HG03442 (cell line): ENCODE data around the gene PIK3C2A.

ENCODE experiments used
- ATAC-seq: cut with Tn5 transposase; IDR thresholded peaks from one replicate; pipeline ENCODE4 v1.9.1; 2021; ENCODE audit warnings: mild to moderate bottlenecking, moderate library complexity; ENCODE audit not compliant: unreplicated experiment

Gene PIK3C2A

GRCh38 chr11:17218403-17218802, 10.6 kb upstream of the PIK3C2A start:
- no peak for ATAC-seq

DNA sequence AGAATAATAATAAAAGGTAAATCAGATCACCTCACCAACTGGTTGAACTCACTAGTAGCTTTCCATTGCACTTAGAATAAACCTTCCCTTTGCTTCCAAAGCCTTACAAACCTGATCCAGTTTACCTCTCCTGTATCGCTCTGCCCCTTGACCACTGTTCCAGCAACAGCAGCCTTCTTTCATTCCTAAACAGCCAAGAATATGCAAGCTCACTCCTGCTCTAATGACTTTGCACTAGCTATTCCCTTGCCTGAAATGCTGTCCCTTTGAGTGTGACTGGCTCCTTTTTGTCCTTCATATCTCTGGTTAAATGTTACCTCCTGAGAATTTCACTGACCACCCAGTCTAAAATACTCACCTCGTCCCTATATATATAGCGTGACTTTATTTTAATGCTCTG, 9.6 kb upstream of the PIK3C2A start:
- ATAC-seq: no peak

- no peak for ATAC-seq
Measured at GRCh38 chr11:17214338-17214737, 6.6 kb upstream of the PIK3C2A start.

- ATAC-seq: no peak
Measured at GRCh38 chr11:17211286-17211685, 3.5 kb upstream of the PIK3C2A start.

GRCh38 chr11:17209939-17210245, 2.1 kb upstream of the PIK3C2A start:
- ATAC-seq: no peak

- peak; percentile 46 for ATAC-seq
Measured at GRCh38 chr11:17208257-17208999, 642 bp upstream of the PIK3C2A start.

DNA sequence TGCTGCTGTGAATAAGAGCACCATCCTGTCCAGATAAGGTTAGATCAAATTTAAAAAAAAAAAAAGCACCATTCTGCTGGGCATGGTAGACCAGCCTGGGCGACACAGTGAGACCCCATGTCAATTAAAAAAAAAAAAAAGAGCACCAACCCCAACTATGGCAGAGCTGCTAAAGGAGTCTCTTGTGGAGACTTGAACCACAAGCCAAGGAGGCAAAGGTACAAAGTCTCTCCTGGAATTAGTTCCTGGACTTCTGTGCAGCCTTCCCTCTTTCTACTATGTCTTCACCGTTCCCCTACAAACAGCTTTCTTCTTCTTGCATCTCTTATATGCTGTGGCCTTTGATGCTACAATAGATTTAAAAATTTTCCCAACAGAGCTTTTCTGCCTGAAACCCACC, 1.3 kb downstream of the PIK3C2A start:
- ATAC-seq: no peak

GRCh38 chr11:17197431-17197898, 10.3 kb downstream of the PIK3C2A start:
- no peak for ATAC-seq

GRCh38 chr11:17188675-17189074, 19.1 kb downstream of the PIK3C2A start:
- no peak for ATAC-seq

DNA sequence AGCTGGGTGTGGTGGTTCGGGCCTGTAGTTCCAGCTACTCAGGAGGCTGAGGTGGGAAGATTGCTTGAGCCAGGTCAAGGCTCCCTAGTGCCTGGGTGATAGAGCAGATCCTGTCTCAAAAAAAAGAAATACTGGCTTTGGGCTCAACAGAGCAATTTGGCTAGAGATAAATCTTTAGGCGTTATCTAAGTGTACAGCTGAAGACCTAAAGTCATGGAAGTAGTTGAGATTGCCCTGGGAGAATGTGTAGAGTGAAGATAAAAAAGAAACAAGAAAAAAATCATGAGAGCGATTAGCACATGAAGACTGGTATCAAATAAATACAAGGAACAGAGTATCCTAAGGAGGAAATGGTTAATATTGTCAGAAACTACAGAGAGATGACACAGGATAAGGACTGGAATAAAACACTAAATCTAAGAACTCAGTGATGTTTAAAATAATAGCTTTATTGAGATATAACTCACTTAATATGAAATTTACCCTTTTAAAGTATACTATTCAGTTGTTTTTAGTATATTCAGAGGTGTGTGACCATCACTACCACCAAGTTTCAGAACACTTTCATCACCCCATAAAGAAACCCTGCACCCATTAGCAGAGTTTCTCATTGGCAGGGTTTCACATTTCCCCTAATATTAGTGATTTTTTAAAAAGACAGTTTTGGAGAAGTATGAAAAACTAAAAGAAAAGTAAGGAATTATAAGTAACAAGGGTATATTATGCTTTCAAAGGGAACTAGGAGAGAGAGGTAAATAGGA, 20.7 kb downstream of the PIK3C2A start:
- ATAC-seq: no peak

DNA sequence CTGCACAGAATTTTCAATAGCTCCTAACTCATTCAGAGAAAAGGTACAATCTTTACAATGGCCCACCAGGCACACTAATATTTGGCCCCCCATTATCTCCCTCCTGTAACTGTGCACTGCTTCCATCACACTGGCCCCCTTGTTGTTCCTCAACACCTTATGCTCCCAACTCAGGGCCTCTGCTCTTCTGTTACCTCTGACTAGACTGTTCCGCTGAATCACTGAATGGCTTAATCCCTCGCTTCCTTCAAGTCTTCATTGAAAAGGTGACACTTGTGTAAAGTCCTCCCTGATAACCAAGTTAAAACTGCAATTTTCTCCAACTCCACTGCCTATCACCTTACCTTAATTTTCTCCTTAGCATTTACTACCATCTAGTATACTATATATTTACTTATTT, 21.8 kb downstream of the PIK3C2A start:
- no peak for ATAC-seq

GRCh38 chr11:17184882-17185587, 22.8 kb downstream of the PIK3C2A start:
- no peak for ATAC-seq

- ATAC-seq: no peak
Measured at GRCh38 chr11:17183836-17184235, 23.9 kb downstream of the PIK3C2A start.

DNA sequence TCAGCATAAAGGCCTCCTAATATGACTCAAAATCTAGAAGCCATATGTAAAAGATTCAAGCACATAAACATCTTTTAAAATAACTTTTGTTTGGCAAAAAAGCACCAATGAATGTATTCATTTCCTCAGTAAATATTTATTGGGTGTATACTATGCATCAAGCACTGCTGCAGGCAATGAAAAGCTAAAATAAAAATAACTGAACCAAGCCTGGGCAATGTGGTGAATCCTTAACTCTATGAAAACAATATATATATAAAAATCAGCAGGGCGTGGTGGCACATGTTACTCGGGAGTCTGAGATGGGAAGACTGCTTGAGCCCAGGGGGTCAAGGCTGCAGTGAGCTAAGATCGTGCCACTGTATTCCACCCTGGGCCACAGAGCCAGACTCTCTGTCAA, 27.8 kb downstream of the PIK3C2A start:
- ATAC-seq: no peak

- ATAC-seq: no peak
Measured at GRCh38 chr11:17173332-17173731, 34.5 kb downstream of the PIK3C2A start.

DNA sequence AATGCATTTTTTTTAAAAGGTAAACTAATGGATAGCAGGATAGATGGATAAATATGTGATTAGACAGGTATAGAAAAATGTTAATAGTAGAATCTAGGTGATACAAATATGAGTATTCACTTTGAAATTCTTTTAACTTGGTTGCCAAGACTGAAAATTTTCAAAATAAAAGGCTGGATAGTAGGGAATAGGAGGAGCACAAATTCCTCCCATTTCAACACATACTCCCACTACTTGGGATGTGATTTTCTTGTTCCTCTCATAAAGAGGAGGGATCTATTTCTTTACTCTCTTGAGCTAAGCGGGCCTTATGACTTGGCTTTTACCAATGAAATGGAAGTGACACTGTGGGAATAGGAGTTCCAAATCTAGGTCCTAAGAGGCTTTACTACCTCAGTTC, 35.9 kb downstream of the PIK3C2A start:
- ATAC-seq: no peak

- no peak for ATAC-seq
Measured at GRCh38 chr11:17171343-17171742, 36.4 kb downstream of the PIK3C2A start.

DNA sequence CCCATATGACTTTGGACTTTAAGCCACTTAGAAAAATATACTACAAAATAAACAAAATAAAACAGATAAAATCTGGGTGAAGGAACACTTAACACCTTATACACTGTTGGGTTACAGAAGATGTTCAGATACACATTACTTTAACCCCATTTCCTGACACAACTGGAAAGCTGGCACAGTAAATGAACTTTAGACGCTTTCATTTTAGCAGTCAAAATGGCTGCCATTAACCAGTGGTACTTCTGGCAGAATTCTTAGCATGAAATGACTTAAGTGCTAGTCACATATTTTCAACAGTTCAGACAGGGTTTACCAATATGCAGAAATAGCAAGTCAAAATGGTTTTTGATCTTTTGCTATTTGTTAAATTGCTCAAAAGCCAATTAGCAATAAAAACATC, 37.9 kb downstream of the PIK3C2A start:
- ATAC-seq: no peak

DNA sequence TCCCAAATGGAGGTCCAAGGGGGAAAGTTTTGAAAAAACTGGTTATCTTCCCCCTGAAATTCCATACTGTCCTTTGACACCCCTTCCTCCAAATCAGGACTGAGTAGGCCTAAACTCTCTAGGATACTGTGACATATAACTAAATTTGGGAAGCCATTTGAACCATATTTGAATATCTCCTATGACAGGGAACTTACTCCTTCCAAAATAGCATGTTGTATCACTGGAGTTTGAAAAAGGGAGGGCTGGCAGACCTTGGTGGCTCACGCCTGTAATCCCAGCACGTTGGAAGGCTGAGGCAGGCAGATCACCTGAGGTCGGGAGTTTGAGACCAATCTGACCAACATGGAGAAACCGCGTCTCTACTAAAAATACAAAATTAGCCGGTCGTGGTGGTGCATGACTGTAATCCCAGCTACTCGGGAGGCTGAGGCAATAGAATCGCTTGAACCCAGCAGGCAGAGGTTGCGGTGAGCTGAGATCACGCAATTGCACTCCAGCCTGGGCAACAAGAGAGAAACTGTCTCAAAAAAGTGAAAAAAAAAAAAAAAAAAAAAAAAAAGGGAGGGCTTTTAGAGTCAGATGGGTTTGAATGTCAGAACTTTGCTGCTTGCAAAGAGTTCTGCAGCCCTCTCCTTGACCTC, 42.4 kb downstream of the PIK3C2A start:
- no peak for ATAC-seq

DNA sequence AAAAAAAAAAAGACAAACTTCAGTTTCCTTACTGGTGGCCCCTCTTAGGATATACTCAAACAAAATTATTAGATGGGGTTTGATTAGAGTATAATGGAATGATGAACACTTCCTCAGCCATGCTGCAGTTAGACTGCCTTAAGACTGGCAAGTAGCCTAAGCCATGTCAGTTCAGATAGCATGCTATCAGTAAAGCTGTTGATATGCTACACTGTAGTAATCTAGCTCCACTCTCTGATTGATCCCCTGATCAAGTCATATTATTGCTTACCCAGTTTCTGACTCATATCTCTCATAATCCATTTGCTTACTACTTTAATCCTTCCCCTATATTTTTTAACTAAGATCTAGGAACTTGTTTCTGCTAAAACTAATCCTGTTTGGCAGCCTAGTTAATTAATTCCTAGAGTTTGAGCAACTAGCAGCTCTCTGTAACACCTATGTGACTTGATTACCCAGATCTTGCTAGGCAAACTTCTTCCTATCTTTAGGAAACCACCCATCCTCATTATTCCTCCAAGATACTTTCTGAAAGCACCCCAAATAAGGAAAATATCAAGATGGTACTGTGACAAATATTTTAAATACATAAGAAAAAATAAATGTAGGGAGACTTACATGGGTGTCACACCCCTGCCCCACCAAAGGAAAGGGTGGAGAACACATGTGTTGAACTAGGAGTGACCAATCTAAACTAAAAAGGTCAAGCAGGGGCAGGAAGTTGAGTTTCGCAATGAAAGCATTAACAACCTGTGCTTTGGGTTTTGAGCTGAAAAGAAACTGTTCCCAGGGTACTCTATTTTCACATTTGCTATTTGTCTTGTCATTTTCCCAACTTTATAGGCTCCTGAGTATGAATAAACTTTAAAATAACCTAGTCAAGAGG, 43.2 kb downstream of the PIK3C2A start:
- ATAC-seq: no peak
